AG04450 (cell line): ENCODE data around the gene CAPN9. TPM values are rescaled to one million over a fixed set of nuclear protein-coding genes. Genes with fewer than 3 reads are reported as not detected.

Experiments
- CTCF ChIA-PET: fragments of 300-600, 350-600 bp; formaldehyde crosslinking; extraction: SDS; loops from one replicate; lab custom pipeline; 2022; ENCODE audit warnings: antibody characterized with exemption, inconsistent platforms; lab: Charles Lee
- POLR2A ChIA-PET: fragments of 350-600 bp; formaldehyde crosslinking; extraction: SDS; loops from one replicate; lab custom pipeline; 2021; ENCODE audit warnings: antibody characterized with exemption, inconsistent platforms; lab: Yijun Ruan, JAX
- DNase-seq: peaks from one replicate; pipeline ENCODE4 v3.0.0-alpha.2; 2011; ENCODE audit warnings: low read depth, low spot score
- H3K27ac ChIP-seq: one replicate; pipeline ENCODE4 v1.5.1; 2012; ENCODE audit warnings: low read depth, low read length, control low read depth
- H3K27me3 ChIP-seq: one replicate; pipeline ENCODE4 v1.6.0; 2012; ENCODE audit warnings: low read length; ENCODE audit not compliant: control insufficient read depth, insufficient read depth
- H3K4me3 ChIP-seq: 2 replicates; pipeline ENCODE4 v1.5.1; 2011; ENCODE audit warnings: mild to moderate bottlenecking, low read depth, low read length, control low read depth
- H3K9me3 ChIP-seq: 2 replicates; pipeline ENCODE4 v1.5.1; 2012; ENCODE audit warnings: low read length; ENCODE audit not compliant: control insufficient read depth, insufficient read depth
- polyA plus RNA-seq: library from polyadenylated mRNA; depleted of rRNA; stranded (reverse); fragments of >200 nt; gene quantifications from 2 replicates; pipeline ENCODE4 v1.2.3, GENCODE V29; 2011
- TF ChIP-seq, protein P1 (sequence below): IDR thresholded peaks from 2 replicates; pipeline ENCODE4 v1.5.1; 2011; ENCODE audit warnings: low read depth, low read length, control low read depth, inconsistent platforms

The CAPN9 gene
- polyA plus RNA-seq, 1 experiment, result 0.24 TPM

DNA sequence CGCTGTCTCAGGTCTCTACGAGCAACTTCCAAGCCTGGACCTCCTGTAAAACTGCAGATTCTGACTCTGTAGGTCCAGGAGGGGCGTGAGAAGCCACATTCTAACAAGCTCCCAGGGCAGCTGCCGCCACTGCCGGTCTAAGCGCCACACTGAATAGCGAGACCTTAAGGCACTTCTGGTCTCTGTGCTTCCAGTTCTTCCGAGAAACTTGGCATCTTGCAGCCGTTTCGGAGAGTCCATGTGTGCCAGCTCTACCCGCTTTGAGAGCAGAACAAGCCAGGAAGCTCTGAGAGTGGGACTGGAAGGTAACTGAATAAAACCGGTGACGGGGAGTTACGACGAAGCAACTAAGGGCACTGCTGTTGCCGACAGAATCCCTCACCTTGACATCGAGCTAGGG, 45.8 kb upstream of the CAPN9 start:
- POLR2A ChIA-PET, result no interaction called here
- no peak for DNase-seq
- TF ChIP-seq, protein P1, sequence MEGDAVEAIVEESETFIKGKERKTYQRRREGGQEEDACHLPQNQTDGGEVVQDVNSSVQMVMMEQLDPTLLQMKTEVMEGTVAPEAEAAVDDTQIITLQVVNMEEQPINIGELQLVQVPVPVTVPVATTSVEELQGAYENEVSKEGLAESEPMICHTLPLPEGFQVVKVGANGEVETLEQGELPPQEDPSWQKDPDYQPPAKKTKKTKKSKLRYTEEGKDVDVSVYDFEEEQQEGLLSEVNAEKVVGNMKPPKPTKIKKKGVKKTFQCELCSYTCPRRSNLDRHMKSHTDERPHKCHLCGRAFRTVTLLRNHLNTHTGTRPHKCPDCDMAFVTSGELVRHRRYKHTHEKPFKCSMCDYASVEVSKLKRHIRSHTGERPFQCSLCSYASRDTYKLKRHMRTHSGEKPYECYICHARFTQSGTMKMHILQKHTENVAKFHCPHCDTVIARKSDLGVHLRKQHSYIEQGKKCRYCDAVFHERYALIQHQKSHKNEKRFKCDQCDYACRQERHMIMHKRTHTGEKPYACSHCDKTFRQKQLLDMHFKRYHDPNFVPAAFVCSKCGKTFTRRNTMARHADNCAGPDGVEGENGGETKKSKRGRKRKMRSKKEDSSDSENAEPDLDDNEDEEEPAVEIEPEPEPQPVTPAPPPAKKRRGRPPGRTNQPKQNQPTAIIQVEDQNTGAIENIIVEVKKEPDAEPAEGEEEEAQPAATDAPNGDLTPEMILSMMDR, result no peak
- CTCF ChIA-PET, result no interaction called here
- Histone ChIP-seq H3K27me3 (peaks cover 2% of the 10 kb centered on the region), H3K4me3 (no peak overlapping the region), H3K27ac (no peak overlapping the region), H3K9me3 (no peaks in the 10 kb centered on the region)

DNA sequence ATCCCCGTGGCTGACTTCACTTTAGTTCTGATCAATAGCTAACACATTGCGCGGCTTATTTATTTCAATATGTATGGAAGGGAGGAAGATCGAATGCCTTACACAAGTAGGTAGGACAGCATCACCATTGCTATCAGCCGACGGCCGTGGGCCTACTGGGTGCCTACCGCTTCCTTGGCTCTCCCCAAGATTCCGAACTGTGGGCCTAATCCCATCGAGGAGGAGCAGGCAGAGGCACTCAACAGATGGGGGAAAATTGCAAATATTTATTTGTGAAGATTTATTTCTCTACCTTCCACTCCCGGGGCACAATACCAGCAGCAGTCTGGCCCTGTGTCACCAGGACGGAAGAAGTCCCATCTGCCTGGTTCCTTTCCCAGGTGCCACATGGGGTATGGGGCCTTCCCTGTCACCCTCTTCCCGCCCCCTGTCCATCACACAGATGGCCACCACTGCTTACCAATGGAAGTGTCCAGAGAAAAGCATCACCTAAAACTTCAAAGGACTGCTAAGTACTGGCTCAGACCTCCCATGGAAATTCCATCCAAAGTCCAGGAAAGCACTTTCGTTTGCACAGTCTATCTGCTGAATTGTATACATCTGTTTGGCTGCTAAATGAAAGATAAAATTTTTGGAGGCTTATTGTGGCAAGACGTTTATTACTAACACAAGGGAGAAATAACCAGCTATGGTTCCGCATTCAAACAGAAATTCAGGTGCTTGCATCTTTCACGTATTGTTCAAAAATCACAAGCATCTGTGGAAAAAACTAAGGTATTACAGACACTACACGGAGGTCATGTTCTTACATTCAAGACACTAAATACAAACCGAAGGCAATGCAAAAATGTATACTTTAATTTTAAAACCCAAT, 45.1 kb upstream of the CAPN9 start:
- Histone ChIP-seq H3K4me3 (no peak overlapping the region), H3K9me3 (no peaks in the 10 kb centered on the region), H3K27ac (no peak overlapping the region), H3K27me3 (peaks cover 2% of the 10 kb centered on the region)
- CTCF ChIA-PET, result no interaction called here
- TF ChIP-seq, protein P1, result no peak
- POLR2A ChIA-PET, result no interaction called here
- DNase-seq, result no peak

DNA sequence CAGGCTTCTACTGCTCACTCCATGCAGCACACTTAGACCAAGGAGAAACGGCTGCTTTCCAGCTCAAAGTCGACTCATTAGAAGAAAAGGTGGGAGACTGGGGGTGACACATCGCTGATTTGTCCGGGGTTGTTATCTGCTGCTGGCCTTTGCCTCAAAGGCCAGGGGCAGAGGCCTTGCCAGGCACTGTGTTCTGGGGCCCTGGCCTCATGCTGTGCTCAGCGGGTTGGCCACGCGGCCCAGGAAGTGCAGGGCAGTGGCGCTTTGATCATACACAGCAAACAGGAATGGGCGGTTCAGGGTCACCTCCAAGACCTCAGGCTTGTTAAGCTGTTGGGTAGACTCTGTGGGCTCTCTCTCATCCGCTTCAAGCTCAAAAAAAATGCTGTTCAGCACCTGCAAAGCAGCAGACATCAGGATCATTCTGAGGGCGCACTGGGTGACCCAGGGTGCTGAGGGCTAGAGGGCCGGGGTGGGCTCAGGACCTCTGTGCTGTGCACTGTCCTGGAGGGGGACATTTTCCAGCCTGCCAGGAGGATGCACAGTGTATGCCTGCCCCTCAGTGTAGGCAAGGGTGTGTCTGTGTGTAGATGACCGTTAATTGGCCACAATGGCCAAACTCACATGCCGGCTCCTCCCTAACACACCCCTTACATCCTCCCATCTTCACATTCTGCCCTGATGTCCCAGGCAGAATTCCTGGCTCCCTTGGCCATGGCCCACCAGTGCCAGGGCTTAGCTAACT, 44.1 kb upstream of the CAPN9 start:
- POLR2A ChIA-PET, result no interaction called here

DNA sequence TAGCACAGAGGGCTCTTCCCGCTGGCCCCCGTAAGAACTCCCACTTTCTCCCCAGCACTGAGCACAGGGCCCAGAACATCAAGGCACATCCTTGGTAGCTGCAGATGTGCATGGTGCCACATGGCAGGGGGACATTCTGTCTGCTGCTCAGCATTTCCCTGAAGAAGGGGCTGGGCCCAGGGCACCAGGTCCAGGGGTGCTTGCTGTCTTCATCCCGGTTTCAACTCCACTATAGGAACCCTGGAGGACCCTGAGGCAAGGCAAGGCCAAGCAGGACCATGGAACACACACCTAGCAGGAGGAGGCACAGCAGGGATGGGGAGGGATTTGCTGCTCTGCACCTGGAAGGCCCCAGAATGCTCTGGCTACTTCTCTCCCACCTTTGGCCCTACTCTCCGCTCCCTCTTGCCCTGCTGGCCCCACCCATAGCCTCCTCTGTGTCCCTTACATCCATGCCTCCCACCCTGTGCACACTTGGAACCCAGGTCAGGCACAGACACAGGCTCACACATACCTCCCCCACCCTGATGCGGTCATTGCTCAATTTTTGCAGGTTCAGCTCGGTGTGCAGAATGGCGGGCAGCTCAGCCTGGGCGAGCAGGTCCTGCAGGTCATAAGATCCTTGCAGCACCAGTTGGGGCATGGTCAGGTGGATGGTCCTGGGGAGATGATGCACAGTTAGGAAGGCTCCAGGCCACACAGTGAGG, 43.4 kb upstream of the CAPN9 start:
- no peaks in the 10 kb centered on the region for H3K9me3 ChIP-seq
- ChIA-PET CTCF (interaction anchor here (0.6 kb wide), 1 partner anchor 215 kb away, joined by 3 read pairs; no protein-coding TSS in a partner anchor), POLR2A (no interaction called here)
- DNase-seq, result no peak
- no peak overlapping the region for H3K27ac ChIP-seq
- H3K4me3 ChIP-seq, result no peak overlapping the region
- TF ChIP-seq, protein P1, result no peak
- peaks cover 6% of the 10 kb centered on the region for H3K27me3 ChIP-seq

More for the DNA sequence above, 44.1 kb upstream of the CAPN9 start:
- Histone ChIP-seq H3K9me3 (no peaks in the 10 kb centered on the region), H3K4me3 (no peak overlapping the region), H3K27ac (peak overlapping the region; percentile 11), H3K27me3 (peaks cover 6% of the 10 kb centered on the region)
- TF ChIP-seq, protein P1, result no peak
- CTCF ChIA-PET, result no interaction called here
- no peak for DNase-seq
